ENCODE results near the gene SCG5.

The SCG5 gene

GRCh38 chr15:32729700-32730395 is 88.3 kb downstream of the SCG5 start:
- DNase-seq = no peak

- peak; percentile 35 for DNase-seq
Observed at GRCh38 chr15:32730677-32731654, 89.5 kb downstream of the SCG5 start.

- no peak for DNase-seq
Observed at GRCh38 chr15:32732574-32733157, 91.2 kb downstream of the SCG5 start.

- no peak for DNase-seq
Observed at GRCh38 chr15:32733281-32733680, 91.8 kb downstream of the SCG5 start.

- DNase-seq = no peak
Observed at GRCh38 chr15:32735989-32736700, 94.6 kb downstream of the SCG5 start.

GRCh38 chr15:32736701-32737061 is 95.2 kb downstream of the SCG5 start:
- DNase-seq = no peak

- DNase-seq = no peak
Observed at GRCh38 chr15:32737304-32737703, 95.8 kb downstream of the SCG5 start.

GRCh38 chr15:32738666-32739065 is 97.2 kb downstream of the SCG5 start:
- no peak for DNase-seq

- no peak for DNase-seq
Observed at GRCh38 chr15:32739522-32740063, 98.1 kb downstream of the SCG5 start.

GRCh38 chr15:32743411-32744140 is 102.1 kb downstream of the SCG5 start:
- no peak for DNase-seq

- no peak for DNase-seq
Observed at GRCh38 chr15:32746116-32746857, 104.8 kb downstream of the SCG5 start.

All from stimulated activated CD8-positive, alpha-beta memory T cell treated with anti-CD3 and anti-CD28 coated beads, Interleukin-4, amount 100 ng/mL, for 48 hours (primary cell).